HCT116 (cell line): Measurements from ENCODE around the gene WNT9B.

Experiments
- POLR2A ChIP-seq: IDR thresholded peaks from 2 replicates; pipeline ENCODE4 v1.7.0; 2011; ENCODE audit warnings: borderline replicate concordance; ENCODE audit not compliant: insufficient read depth, insufficient read length; ENCODE audit errors: extremely low read depth
- REST ChIP-seq: IDR thresholded peaks from 2 replicates; pipeline ENCODE4 v1.6.1; 2012; ENCODE audit warnings: low read depth

- no peak for TF ChIP-seq REST
- no peak for TF ChIP-seq POLR2A
These were observed 45.6 kb downstream of the WNT9B start for GRCh38 chr17:46896991-46897390.
